OCI-M1 (cell line): ENCODE data around the gene MRPS6.

Experiments used
- DNase-seq: peaks from one replicate; lab custom pipeline; 2025; lab: John Stamatoyannopoulos, UW

Gene MRPS6

DNA sequence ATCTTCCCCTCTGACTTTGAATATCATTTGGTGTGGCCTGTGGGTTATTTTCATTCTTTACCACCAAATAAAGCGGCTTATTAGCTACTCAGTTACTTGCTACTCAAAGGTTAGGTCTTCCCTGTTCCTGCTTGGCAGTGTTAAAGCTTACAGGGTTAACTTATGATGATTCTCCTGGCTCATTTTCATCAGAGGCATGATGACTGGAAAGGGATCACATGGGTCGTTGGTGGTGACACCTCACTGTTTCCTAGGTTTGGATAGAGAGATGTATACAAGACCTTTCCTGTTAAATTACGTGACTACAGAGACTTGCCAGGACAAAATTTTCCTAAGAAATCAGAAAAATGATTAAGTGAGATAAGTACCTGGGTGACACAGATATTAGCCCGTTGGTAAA is 27.4 kb downstream of the MRPS6 start:
- no peak for DNase-seq

DNA sequence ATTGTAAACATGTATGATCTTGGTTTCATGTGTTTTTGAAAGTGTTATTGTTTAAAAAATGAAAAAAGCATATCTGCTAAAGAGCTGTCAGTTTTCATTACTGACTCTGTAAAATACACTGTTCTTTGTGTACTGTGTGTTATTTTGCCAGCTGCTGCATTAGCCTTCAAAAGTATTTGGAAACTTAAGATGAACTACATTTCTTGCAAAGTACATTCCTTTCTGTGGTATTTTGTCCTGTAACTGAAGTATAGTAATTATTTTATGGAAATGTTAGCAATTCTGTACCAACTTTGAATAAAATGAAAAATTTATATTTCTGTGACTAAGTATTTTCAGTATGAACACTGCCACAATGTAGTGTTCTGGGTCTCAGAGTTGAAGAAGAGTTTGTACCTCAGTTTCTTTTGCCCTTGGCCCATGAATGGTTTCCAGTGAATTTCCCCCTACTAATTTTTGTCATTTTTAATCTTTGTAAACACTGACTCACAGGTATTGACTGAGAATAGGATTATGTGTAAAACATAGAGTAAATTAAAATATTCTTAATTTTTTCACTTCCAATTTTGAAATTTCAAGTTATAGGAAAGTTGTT is 32.7 kb downstream of the MRPS6 start:
- DNase-seq: no peak

DNA sequence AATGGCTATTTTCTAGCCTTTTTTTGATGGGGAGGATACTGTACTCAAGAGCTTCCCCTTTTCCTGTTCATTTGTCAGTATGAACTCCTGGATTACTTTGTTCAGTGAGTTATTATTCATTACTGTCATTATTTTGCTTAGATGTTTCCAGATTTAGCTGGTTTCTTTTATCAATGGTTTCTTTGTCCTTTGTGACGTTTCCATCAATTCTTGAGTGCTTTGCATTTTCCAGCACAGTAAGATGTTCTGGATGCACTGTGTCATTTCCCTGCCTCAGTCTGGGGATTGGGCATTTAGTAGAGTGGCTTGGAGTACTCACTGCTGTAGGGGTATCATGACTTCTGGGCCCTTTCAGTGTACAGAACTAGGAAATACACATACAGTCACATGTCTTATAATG is 34.2 kb downstream of the MRPS6 start:
- no peak for DNase-seq

DNA sequence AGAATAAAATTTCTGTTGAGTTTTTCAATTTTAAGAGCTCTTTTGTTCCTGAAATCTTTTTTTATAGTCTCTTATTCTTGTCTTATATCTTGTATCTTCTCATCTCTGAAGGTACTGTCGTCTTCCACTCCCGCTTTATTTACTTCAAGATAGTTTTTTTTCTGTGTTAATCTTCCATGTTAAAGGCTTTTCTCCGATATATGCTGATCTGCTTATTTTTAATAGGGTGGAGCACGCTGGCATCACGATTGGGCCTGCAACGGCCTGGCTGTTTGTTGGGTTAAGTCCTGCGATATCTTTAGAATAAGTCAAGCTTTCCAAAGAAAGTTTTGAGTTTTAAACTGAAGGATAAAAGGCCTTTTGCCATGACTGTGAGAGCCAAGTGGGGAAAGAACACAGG is 35.7 kb downstream of the MRPS6 start:
- DNase-seq: no peak

DNA sequence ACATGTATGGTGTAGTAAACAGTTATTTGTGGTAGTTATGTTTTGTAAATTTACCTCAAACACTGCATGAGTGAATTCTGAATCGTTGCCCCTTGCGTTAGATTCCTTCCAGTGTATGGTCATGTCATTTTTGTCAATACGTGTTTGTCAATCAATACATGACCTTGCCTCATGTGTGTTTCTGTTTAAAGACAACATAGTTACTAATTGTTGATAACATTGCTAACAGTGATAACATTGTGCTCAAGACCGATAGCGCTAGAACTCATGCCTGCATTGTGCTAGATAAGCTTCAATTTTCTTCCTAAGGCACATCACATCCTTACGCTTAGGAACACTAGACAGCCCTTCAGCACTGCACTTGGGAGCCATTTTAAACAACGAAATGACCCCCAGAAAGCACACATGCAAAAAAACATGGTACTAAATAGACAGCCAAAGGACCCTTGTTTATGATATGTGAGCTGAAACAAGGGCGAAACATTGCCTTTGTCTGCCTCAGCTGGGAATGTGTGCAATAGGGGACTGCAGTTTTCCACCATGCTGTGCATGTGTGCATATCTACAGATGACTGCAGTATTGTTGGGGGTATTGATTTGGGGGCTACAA is 37.3 kb downstream of the MRPS6 start:
- no peak for DNase-seq

DNA sequence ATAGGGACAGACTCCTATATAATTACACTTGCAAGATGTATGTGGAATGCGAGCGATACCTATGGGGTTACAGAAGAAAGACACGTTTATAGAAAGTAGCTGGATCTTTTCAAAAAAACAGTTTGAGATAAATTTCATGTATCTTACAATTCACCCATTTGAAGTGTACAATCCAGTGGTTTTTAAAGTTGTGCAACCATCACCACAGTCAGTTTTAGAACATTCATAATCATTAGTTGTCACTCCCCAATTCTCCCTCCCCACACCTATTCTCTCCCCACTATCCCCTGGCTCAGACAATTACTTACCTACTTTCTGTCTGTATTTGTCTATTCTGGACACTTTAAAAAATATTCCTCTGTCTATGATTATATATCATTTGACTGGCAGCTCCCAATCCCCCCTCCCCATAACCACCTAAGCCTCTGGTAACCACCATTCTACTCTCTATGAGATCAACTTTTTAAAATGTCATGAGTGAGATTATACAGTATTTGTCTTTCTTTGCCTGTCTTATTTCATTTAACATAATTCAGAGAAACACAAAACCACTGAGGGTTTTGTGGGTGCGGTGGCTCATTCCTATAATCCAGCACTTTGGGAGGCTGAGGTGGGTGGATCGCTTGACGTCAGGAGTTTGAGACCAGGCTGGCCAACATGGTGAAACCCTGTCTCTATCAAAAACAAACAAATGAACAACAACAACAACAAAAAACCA is 39.1 kb downstream of the MRPS6 start:
- no peak for DNase-seq

DNA sequence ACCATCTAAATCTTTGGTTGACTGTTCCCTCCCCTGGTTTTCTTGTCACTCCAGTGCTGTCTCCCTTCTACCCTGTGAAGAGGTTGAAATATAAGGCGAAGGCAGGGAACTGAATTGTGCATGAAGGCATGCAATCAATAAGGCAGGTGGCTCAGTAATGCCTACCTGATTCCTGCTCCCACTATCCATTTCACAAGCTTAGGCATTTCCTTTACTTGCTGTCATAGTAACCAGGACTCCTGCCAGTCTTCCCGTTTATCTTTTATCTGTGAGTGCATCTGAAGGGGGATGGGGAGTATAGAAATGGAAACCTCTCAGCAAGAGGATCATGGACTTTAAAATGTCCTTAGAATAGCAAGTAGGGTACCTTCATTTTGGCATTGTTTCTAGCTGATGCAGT is 40.5 kb downstream of the MRPS6 start:
- no peak for DNase-seq

DNA sequence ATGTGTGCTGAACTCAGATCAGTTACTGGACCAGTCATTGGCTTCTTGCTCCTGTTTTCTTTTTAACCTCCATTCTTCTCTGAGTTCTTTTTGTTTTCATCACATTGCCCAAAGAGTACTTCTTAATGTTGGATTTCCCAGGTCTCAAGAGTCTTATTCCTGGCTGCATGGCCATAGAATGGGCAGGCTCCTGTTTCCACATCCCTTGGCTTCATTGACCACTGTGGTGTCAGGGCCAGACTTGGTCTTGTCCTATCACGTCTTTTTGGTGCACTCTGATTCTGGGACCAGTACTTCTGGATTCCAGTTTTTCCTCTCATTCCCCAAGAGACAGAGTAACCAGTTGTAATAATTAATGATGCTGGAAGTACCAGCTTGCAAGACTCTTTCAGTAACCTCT is 41.8 kb downstream of the MRPS6 start:
- no peak for DNase-seq

DNA sequence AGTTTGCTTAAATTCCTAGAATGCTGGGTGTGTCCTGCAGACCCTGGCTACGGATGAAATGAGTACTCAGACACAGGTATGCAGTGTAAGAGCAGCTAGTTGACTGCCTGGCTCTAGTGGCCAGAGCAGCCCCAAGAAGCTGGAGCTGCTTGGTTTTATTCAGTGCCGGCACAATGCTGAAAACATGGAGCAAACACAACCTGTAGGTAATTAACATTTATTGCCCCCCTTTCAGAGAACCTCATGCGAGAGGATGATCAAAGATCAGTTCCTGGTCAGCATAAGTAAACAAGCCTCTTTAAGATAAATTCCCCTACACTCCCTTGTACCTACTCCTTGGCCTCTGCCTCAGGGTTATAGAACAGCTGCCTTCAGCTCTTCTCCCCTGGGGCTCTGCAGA is 43.2 kb downstream of the MRPS6 start:
- DNase-seq: no peak

DNA sequence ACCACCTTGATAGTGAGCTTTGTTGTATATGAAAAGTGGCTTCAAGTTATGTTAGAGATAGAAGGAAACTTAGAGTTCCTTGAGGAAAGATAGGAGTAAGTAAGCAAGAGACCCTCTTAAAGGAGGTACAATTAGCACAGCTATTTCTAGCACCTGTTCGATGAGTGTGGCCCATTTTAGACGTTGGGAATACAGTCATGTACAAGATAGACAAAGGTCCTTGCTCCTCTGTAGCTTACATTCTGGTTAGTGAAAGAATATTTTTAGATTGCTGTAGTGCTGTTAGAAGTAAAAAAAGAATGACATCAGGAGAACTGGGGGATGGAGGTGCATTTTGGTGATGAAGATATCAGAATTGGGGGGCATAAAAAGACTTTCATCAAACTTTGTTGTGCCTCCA is 47.5 kb downstream of the MRPS6 start:
- DNase-seq: no peak

DNA sequence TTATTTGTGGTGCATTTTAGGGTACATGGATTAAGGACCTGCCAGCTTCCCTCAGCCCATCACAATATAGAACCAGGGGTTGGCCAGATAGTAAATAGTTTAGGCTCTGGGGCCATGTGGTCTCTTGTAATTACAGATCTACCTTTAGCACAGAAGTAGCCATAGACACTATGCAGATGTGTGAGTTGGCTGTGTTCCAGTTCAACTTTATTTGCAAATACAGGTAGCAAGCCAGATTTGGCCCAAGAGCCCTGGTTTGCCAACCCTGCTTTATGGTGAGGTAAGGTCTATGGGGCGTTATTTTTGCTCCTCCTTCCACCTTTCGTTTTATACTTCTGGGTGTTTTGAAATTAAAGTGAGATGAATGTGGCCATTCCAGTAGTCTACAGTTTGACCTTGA is 48.7 kb downstream of the MRPS6 start:
- DNase-seq: no peak

DNA sequence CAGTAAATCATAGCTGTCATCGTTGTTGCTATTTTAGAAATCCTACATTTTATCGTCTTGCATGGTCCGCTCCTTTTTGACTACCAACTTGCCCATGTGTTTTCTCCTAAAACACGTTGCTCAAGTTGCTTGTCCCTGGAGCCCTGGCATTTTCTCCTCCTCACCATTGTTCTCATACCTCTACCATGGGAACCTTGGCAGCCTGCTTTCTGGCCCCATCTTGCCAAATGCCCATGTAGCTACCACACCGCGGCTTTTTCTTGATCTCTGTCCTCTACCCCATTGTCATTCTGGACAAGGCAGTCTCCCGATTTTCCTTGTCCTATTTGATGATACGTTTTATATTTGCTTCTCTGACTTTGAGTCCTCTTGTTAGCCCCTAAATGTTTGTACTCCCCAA is 50.2 kb downstream of the MRPS6 start:
- DNase-seq: no peak

DNA sequence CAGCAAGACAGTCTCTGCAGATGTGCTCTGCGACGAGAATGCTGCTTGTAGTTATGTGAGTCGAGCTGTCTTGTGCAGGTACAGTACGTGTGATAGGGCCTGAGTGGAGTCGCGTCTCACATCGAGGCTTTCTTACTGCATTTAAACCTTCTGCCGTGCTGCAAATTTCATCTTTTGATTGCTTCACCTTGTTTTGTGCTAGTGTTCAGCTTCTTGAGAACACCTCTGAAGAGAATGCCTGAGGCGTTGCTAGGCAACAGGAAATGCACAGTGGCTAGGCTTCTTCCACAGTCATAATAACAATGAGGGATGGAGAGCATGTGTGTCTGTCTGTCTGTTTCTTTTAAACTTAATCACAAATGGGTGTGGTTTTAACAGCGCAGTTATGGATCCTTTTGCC is 52.9 kb downstream of the MRPS6 start:
- no peak for DNase-seq

DNA sequence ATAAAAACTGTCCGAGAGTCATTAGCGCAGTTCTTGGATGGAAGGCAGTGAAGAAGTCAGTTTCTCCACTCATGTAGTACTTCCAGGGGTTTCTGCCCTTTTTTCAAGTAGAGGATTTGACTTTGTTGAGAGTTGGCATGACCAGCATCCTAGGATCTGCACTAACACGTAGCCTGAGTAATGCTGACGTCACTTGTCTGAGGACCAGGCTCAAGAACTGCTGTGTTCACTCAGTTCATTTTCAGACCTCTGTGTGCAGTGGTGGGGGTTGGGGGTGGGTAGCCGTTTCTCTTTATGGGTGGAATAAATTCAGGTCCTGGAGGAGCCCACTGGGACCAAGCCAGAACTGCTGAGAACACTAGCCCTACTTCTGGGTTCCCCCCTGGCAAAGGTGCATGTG is 53.3 kb downstream of the MRPS6 start:
- DNase-seq: no peak

DNA sequence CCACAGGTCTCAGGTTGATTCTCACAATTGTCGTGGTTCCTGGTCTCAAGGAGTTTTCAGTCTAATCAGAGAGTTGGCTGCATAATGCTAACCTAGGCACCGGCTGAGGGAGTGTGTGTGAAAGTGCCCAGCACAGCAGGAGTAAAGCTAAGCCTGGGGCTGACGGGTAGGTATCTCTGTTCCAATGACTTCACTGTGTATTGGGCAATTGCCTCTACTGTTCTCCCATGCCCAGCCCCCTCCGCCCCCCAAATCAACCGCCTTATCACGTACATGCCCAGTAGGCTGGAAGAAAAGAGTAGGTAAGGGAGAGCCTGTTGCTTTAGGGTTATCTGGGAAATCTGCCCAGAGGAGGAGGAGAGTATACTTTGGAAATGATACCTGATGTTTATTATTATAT is 54.7 kb downstream of the MRPS6 start:
- no peak for DNase-seq

DNA sequence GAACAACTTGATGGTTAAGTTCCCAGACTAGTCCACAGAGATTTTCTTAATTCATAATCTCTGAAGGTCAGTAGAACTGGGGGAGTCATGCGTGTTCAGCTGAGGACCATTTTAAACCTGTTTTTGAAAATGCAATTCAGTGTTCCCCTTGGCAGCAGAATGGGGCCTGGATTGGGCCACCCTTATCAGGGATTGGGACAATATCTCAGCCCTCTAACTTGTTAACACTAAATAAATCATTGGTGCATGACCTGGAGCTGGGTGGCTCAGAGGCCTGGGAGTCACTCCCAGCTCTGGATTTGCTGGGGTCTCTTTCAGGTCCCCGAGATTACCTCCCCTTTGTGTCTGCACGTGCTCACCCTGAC is 55.3 kb downstream of the MRPS6 start:
- DNase-seq: no peak

DNA sequence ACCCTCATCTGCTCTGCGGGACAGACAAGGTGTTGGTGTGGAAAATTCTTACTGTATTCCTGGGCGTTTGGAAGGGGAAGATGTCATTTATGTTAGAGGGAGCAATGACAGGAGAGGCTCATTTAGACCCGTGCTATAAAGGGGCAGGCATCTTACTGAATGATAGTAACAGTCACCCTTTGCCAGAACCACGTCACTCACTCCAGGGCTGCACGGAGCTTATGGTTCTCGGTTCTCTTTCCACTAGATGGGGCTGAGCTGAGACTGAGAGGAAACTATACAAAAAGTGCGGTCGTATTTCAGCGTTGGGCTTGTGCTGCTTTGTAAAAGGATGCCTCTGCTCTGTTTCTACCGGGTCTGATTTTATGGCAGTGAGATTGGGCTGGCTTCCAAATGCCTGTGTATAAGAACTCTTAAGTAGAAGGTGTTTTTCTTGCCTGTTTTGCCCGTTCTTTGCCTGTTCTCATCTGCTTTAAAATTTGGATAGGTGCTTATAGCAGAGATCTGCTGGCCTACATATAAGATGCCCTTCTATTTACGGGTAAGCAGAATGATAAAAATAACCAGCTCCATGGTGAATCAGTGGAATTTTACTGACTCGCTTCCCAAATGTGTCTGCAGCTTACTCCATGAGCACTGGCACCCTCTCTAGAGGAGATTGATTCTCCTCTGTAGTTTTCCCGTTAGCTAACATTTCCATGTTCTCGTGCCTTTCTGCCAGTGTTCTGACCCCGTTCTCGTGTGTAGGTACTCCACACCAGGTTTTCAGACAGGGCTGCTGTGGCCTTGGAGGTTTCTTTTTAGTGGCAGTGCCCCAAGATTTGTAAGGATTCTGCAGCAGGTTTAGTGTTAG is 55.9 kb downstream of the MRPS6 start:
- DNase-seq: no peak

DNA sequence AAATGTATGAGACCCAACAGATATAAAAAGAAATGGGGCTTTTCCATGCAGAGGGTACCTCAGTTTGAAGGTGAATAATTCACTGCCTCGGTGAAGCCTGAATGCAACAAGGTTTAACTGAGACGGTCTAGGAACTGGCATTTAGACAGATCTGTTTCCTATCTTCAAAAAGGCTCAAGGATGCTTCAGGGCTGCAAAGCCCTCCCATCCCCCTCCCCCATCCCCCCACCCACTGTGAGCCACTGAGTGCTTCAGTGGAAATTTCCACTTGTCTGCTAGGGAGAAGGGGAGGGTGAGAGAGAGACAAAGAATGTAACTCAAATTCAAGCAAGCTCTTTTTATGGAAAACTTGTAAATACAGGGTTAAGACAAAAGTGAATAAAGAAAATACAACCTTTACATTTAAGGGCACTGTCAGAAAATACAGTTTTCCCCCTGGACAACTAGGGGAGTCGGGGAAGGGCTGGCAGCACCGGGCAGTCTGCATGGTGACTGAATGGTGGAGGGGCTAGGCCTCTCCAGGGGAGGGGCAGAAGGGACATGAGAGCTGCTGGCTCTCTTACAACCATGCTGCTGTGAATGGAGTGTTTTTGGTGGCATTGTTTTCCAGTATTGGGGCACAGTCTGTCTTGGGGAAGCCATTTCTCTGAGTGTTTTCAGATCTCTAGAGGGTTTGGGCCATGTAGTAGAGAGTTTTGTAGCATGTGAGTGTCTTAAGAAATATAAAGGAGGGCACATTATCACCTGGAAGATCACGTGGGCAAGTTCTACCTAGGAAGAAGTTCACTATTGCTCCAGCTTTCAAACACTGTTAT is 56.7 kb downstream of the MRPS6 start:
- DNase-seq: no peak

DNA sequence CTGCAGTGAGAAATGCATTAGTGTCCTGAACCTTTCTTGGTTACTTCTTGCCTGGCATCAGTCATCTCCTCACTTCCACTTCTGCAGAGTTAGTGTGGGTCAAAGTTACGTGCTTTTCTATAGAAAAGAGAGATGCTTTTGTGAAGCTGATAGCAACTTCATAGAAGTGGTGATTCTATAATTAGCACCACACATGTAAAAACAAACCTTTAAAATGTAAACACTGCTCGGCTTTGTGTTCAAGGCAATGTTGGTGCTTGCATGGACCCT is 57.3 kb downstream of the MRPS6 start:
- DNase-seq: no peak

DNA sequence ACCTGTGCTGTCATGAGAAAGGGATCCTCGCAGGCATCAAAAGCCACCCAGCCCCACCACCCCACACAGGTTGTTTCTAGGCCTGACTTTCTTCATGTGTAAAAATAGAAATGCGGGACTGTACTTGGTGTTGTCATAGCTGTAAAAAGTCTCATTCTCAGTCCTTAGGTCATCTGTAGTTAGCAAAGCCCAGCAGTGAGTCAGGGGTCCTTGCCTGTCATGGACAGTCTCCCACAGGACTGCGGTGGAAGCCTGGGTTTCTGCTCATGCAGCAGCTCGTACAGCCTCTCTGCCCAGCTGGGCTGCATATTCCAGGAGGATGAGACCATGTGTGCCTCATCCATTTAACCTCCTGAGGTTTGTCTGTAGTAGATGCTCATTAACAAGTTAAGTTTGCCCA is 58.2 kb downstream of the MRPS6 start:
- no peak for DNase-seq

DNA sequence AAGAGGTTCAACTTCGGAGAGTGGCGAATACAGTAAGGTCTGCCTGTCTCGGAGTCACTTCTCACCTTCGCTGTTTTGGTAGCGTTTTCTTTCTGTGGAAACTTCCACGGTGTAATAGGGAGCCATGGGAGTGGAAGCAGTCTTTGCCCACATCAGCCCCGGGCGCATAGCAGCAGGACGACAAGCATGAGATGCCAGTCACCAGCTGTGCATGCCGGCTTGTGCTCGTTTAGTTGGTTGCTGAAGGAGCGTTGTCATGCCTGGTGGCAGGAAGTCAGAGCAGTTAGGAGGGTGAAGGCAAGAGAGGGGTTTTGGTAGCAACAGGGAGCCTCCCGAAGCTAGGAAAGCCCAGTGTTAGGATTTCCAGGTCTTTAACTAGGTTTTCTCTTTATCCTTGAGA is 58.8 kb downstream of the MRPS6 start:
- no peak for DNase-seq

DNA sequence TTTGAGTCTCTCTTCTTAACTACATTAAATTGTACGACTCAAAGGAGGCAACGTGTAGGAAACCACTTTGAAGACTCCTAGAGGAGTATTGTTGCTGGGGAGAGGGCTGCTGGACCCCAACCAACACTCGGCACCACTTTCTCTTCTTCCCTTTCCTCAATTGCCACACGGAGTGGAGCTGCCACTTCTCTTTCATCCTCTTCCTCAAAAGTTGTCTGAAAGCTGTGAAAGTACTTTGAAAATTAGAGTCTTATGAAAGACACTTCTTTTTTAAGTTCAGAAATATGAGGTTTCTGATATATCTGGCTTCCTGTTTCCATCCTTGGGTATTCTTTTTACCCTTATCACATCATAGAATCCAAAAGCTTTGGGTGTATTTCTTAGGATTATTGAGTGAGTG is 59.5 kb downstream of the MRPS6 start:
- no peak for DNase-seq
